Neural cell (in vitro differentiated cells): ENCODE measurements around the gene DPH3. TPM values are rescaled to one million over a fixed set of nuclear protein-coding genes. Genes with fewer than 3 reads are reported as not detected.

Source experiments
- H2AFZ ChIP-seq: fragments of 200-600, 300-800 bp; sonication (generic), shearing (Covaris generic); 2 replicates; pipeline ENCODE4 v1.6.0; 2014; ENCODE audit warnings: low read depth, mild to moderate bottlenecking, antibody characterized with exemption, low read length, moderate library complexity
- H3F3A ChIP-seq: fragments of 200-600 bp; shearing (Covaris generic); 2 replicates; pipeline ENCODE4 v1.6.1; 2016; ENCODE audit warnings: mild to moderate bottlenecking, moderate library complexity, mixed read lengths, antibody characterized with exemption, low read length; ENCODE audit not compliant: insufficient read depth, poor library complexity, severe bottlenecking
- H3K27ac ChIP-seq: fragments of 200-600, 300-800 bp; sonication (generic), shearing (Covaris generic); 2 replicates; pipeline ENCODE4 v1.5.1; 2014; ENCODE audit warnings: mild to moderate bottlenecking, low read length, moderate library complexity
- H3K27me3 ChIP-seq: fragments of 300-800, 200-600 bp; sonication (generic), shearing (Covaris generic); 2 replicates; pipeline ENCODE4 v1.6.0; 2014; ENCODE audit warnings: mild to moderate bottlenecking, low read depth, low read length, moderate library complexity; ENCODE audit not compliant: insufficient read depth
- H3K36me3 ChIP-seq: fragments of 300-800, 200-600 bp; sonication (generic), shearing (Covaris generic); 2 replicates; pipeline ENCODE4 v1.5.1; 2014; ENCODE audit warnings: mild to moderate bottlenecking, antibody characterized with exemption, low read length, moderate library complexity; ENCODE audit not compliant: insufficient read depth
- H3K4me2 ChIP-seq: fragments of 300-800, 200-600 bp; sonication (generic), shearing (Covaris generic); 2 replicates; pipeline ENCODE4 v1.6.0; 2014; ENCODE audit warnings: mild to moderate bottlenecking, low read length
- H3K4me3 ChIP-seq: fragments of 300-800, 200-600 bp; sonication (generic), shearing (Covaris generic); 2 replicates; pipeline ENCODE4 v1.5.1; 2014; ENCODE audit warnings: mild to moderate bottlenecking, low read length, moderate library complexity
- H3K79me2 ChIP-seq: fragments of 200-600 bp; shearing (Covaris generic); replicated peaks from 2 replicates; pipeline ENCODE4 v1.6.0; 2014; ENCODE audit warnings: mild to moderate bottlenecking, low read length, moderate library complexity; ENCODE audit not compliant: insufficient read depth
- H3K9ac ChIP-seq: fragments of 300-800, 200-600 bp; sonication (generic), shearing (Covaris generic); 2 replicates; pipeline ENCODE4 v1.6.1; 2016; ENCODE audit warnings: mild to moderate bottlenecking, low read length, mixed read lengths
- H3K9me2 ChIP-seq: fragments of 200-600 bp; shearing (Covaris generic); 2 replicates; pipeline ENCODE4 v1.6.1; 2016; ENCODE audit warnings: mild to moderate bottlenecking, low read length, mixed read lengths; ENCODE audit not compliant: insufficient read depth
- H3K9me3 ChIP-seq: fragments of 200-600, 300-800 bp; sonication (generic), shearing (Covaris generic); 2 replicates; pipeline ENCODE4 v1.6.1; 2016; ENCODE audit warnings: mild to moderate bottlenecking, mixed run types, low read length, moderate library complexity, mixed read lengths
- H4K20me1 ChIP-seq: fragments of 200-600 bp; shearing (Covaris generic); 2 replicates; pipeline ENCODE4 v1.6.1; 2016; ENCODE audit warnings: mild to moderate bottlenecking, mixed run types; ENCODE audit not compliant: insufficient read depth
- EP300 ChIP-seq: fragments of 450-650 bp; conservative IDR thresholded peaks from 2 replicates; pipeline ENCODE4 v1.6.1; 2014; ENCODE audit warnings: antibody characterized with exemption, mild to moderate bottlenecking, moderate library complexity; ENCODE audit not compliant: poor library complexity, severe bottlenecking
- EZH2 ChIP-seq: fragments of 200-600, 300-800 bp; shearing (Covaris generic), sonication (generic); IDR thresholded peaks from 2 replicates; pipeline ENCODE4 v1.6.1; 2014; ENCODE audit warnings: antibody characterized with exemption, low read length, borderline replicate concordance, mild to moderate bottlenecking; ENCODE audit not compliant: insufficient read depth, poor library complexity, severe bottlenecking
- MXI1 ChIP-seq: fragments of 450-650 bp; conservative IDR thresholded peaks from 2 replicates; pipeline ENCODE4 v1.6.1; 2014; ENCODE audit warnings: antibody characterized with exemption, mild to moderate bottlenecking; ENCODE audit not compliant: poor library complexity, severe bottlenecking
- POLR2AphosphoS5 ChIP-seq: IDR thresholded peaks from 2 replicates; pipeline ENCODE4 v1.6.1; 2012
- RAD21 ChIP-seq: fragments of 450-650 bp; conservative IDR thresholded peaks from 2 replicates; pipeline ENCODE4 v1.6.1; 2014; ENCODE audit warnings: antibody characterized with exemption, mild to moderate bottlenecking, moderate library complexity
- REST ChIP-seq: IDR thresholded peaks from 2 replicates; pipeline ENCODE4 v1.6.1; 2012; ENCODE audit warnings: borderline replicate concordance
- SMC3 ChIP-seq: fragments of 450-650 bp; conservative IDR thresholded peaks from 2 replicates; pipeline ENCODE4 v1.6.1; 2014; ENCODE audit warnings: antibody characterized with exemption, mild to moderate bottlenecking, moderate library complexity; ENCODE audit not compliant: poor library complexity
- TAF1 ChIP-seq: IDR thresholded peaks from 2 replicates; pipeline ENCODE4 v1.6.1; 2012; ENCODE audit warnings: low read depth
- polyA plus RNA-seq: library from polyadenylated mRNA; depleted of rRNA; stranded (reverse); fragments of >200 nt; gene quantifications from 2 replicates; pipeline ENCODE4 v1.2.3, GENCODE V29; 2014
- TF ChIP-seq, protein P1 (sequence below): fragments of 450-650 bp; IDR thresholded peaks from 2 replicates; pipeline ENCODE4 v1.5.1; 2014; ENCODE audit warnings: antibody characterized with exemption, mild to moderate bottlenecking, moderate library complexity; ENCODE audit not compliant: poor library complexity, severe bottlenecking

Gene DPH3
- polyA plus RNA-seq, 1 donor from 2014 or later, result 38.5 TPM

DNA sequence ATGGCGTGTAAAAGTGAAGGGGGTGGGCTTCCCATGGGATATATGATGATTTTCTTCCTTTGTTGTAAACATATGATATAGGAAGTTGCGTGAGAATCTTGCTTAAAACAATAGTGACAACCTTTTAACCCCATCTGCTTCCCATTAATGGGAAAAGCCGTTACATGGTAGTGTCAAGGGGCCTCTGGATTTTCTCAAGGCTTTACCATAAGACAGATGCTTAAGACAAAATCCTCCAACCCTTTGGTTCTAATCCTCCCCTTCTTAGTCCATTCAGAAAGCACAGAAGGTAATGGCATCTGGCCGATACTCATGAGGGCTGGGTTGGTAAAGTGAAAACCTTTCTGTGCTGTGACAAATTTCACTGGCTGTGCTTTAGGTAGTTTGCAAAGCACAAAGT, 25.0 kb downstream of the DPH3 start:
- Histone ChIP-seq H3K79me2 (no peaks in the 10 kb centered on the region), H3K9ac (no peak overlapping the region), H3K9me3 (no peaks in the 10 kb centered on the region), H3F3A (no peaks in the 10 kb centered on the region), H4K20me1 (no peaks in the 10 kb centered on the region), H3K4me2 (no peak overlapping the region), H3K9me2 (no peaks in the 10 kb centered on the region), H3K36me3 (no peaks in the 10 kb centered on the region), H3K27me3 (no peaks in the 10 kb centered on the region), H3K4me3 (no peak overlapping the region), H2AFZ (no peak overlapping the region), H3K27ac (no peak overlapping the region)
- TF ChIP-seq SMC3 (no peak), RAD21 (no peak), POLR2AphosphoS5 (no peak), MXI1 (no peak), EZH2 (no peak), EP300 (no peak), TAF1 (no peak), REST (no peak)
- TF ChIP-seq, protein P1, sequence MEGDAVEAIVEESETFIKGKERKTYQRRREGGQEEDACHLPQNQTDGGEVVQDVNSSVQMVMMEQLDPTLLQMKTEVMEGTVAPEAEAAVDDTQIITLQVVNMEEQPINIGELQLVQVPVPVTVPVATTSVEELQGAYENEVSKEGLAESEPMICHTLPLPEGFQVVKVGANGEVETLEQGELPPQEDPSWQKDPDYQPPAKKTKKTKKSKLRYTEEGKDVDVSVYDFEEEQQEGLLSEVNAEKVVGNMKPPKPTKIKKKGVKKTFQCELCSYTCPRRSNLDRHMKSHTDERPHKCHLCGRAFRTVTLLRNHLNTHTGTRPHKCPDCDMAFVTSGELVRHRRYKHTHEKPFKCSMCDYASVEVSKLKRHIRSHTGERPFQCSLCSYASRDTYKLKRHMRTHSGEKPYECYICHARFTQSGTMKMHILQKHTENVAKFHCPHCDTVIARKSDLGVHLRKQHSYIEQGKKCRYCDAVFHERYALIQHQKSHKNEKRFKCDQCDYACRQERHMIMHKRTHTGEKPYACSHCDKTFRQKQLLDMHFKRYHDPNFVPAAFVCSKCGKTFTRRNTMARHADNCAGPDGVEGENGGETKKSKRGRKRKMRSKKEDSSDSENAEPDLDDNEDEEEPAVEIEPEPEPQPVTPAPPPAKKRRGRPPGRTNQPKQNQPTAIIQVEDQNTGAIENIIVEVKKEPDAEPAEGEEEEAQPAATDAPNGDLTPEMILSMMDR, result no peak

- H3K9me2 ChIP-seq, result no peaks in the 10 kb centered on the region
- no peak overlapping the region for H3K27ac ChIP-seq
- no peaks in the 10 kb centered on the region for H3K27me3 ChIP-seq
- no peak overlapping the region for H2AFZ ChIP-seq
- H3F3A ChIP-seq, result no peaks in the 10 kb centered on the region
- no peak overlapping the region for H3K9ac ChIP-seq
- H3K4me2 ChIP-seq, result no peak overlapping the region
- no peak for TF ChIP-seq EZH2
- TF ChIP-seq, protein P1, result no peak
- TF ChIP-seq SMC3, result no peak
- TF ChIP-seq MXI1, result no peak
- TF ChIP-seq EP300, result no peak
- TF ChIP-seq POLR2AphosphoS5, result no peak
- TF ChIP-seq TAF1, result no peak
- no peaks in the 10 kb centered on the region for H3K36me3 ChIP-seq
- H3K4me3 ChIP-seq, result no peak overlapping the region
- H3K79me2 ChIP-seq, result no peaks in the 10 kb centered on the region
- H4K20me1 ChIP-seq, result no peaks in the 10 kb centered on the region
- no peaks in the 10 kb centered on the region for H3K9me3 ChIP-seq
Observed at GRCh38 chr3:16239086-16239770, 25.5 kb downstream of the DPH3 start.
